HTR-8/SVneo (cell line): Measurements from ENCODE around the gene ZNF689.
"Not testable (repeated sequence)": the region's sequence is repeated elsewhere in the genome, so short reads cannot be mapped to it uniquely, and the experiment has no call there.

Source experiments
- DNase-seq: peaks from one replicate; pipeline ENCODE4 v3.0.0; 2011; ENCODE audit warnings: low spot score, mixed read lengths; ENCODE audit not compliant: insufficient read length
- FAIRE-seq: peaks from 2 replicates; lab custom pipeline; 2011; peaks lifted over from hg19 to GRCh38; lab: Jason Lieb, UNC

ZNF689 gene

DNA sequence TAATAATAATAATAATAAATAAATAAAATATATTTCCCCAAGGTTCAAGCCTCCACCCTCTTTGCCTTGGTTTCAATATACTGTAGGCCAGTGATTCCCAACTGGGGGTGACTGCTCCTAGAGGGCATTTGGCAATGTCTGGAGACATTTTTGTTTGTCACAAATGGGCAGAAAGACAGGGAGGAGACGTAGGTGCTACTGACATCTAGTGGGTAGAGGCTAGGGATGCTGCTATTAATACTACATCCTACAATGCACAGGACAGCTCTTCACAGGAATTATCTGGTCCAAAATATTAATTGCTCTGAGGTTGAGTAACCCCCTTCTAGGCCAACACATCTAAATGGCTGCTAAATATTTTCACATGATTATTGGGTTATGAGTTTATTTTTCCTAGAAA lies 27.8 kb upstream of the ZNF689 start:
- DNase-seq (no peak), FAIRE-seq (no peak)

DNA sequence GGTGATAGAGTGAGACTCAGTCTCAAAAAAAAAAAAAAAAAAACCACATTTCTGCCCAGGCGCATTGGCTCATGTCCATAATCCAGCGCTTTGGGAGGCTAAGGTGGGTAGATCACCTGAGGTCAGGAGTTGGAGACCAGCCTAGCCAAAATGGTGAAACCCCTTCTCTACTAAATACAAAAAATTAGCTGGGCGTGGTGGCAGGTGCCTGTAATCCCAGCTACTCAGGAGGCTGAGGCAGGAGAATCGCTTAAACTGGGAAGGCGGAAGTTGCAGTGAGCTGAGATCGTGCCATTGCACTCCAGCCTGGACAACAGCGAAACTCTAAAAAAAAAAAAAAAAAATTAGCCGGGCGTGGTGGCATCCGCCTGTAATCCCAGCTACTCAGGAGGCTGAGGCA lies 26.9 kb upstream of the ZNF689 start:
- not testable (repeated sequence) for FAIRE-seq

DNA sequence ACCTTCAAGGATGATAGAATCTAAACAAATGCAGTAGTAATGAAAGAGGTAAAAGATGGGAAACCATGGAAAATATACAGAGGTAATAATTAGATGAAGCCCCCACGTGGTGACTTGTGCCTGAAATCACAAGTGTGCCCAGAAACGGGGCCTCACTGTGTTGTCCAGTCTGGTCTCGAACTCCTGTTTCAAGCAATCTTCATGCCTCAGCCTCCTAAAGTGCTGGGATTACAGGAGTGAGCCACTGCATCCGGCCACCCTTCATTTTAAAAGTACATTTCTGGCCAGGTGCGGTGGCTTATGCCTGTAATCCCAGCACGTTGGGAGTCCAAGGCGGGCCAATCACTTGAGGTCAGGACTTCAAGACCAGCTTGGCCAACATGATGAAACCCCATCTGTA lies 26.4 kb upstream of the ZNF689 start:
- no peak for DNase-seq
- no peak for FAIRE-seq

More for the DNA sequence above, 26.9 kb upstream of the ZNF689 start:
- DNase-seq: not testable (repeated sequence)

DNA sequence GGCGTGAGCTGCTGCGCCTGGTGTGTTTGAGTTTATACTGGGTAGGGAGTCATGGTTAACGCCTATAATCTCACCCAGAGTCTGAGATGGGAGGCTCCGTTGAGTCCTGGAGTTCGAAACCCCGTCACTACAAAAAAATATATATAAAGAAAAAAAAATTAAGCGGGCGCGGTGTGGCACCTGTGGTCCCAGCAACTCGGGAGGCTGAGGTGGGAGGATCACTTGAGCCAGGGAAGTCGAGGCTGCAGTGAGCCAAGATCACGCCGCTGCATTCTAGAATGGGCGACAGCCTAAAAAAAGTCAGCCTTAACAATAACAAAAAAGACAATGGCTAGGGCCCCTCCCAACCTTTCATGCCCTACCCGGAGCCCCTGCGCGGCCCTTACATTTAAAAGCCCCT lies 23.3 kb upstream of the ZNF689 start:
- no peak for FAIRE-seq
- no peak for DNase-seq

DNA sequence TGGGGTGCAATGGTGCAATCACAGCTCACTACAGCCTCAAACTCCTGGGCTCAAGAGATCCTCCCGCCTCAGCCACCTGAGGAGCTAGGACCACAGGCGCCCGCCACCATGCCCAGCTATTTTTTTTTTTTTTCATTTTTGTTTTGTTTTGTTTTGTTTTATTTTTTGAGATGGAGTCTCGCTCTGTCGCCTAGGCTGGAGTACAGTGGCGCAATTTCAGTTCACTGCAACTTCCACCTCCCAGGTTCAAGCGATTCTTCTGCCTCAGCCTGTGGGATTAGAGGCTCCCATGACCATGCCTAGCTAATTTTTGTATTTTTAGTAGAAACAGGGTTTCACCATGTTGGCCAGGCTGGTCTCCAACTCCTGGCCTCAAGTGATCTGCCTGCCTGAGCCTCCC lies 22.3 kb upstream of the ZNF689 start:
- not testable (repeated sequence) for FAIRE-seq

DNA sequence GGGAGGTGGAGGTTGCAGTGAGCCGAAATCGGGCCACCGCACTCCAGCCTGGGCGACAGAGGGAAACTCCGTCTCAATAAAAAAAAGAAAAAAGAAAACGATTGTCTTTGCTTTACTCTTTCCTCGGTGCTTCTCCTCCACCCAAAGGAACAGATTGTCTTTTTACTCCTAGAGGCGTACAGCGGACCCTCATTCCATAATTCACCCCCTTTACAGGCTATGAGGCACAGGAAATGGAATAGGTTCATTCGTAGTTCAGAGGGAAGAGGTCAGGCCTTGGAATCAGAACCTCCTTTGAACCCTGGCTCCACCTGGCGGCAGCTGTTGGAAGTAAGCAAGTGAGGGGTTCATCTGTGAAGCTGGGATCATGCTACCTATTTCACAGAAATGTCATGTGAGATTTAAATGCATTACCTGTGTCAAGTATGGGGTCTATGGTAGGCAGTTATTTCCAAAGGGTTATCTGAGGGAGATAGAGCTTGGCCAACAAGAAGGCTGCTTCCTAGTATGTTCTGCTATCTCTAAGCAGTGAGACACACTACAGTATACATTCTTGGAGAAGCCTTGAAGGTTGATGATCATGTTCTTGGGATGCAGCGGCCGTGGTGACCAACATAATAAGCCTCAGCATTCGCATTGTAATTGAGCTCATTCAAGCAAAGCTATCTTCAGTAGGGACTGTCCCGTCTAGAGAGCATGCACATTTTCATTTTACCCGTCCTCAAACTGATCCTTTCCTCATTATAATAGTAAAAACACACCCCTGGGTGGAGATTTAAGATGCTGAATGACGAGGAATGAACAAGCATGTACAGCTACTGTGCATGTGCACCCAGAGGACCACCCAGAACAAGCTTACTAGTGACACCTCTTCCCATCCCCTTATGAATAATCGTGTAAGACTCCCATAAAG lies 18.7 kb upstream of the ZNF689 start:
- no peak for FAIRE-seq

More for the DNA sequence above, 22.3 kb upstream of the ZNF689 start:
- not testable (repeated sequence) for DNase-seq

DNA sequence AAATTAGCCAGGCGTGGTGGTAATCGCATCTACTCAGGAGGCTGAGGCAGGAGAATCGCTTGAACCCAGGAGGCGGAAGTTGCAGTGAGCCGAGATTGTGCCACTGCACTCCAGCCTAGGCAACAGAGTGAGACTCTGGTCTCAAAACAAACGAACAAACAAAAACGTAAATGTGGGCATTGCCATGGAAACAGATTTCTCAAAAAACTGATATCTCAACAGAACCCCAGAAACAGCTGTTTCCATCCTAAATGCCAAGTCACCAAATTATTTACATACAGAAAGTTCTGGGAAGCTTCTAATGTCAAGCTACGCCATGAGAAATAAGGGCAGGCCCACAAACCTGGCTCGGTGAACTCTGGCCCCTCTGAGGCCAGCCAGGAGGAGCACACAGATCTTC lies 16.0 kb upstream of the ZNF689 start:
- DNase-seq (no peak), FAIRE-seq (no peak)

More for the DNA sequence above, 18.7 kb upstream of the ZNF689 start:
- DNase-seq: peak; percentile 70

DNA sequence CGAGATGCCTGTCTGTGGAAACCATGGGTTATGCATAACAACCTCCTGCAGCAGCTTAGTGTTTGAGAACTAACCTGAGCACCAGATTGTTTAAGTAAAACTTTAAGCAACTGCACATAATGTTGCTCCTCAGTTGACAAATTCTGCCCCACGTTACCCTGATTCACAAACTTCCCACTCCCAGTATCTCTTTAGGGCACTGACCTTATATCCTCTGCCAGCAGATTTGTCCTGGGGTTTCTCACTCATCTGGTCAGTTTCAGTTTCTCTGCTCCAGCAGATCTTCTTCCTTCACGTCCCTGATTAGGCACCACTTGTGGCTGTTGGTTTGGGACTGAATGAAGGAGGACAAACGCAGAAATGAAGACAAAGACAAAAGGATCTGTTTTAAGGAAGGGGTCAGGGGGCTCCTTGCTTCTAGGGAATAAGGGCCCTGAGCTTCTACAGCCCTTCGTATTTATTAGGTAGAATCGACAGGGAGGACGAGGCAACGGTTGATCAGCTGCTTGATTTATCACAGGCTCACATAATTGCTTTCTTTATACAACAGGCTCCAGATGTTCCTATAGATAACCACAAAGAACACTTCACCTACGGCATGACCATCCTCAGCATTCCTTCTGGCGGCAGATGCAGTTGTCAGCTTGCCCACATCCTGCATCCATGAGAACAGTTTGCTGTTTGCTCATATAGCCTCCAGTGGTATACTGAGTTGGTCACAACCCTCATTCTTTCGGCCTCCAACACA lies 13.5 kb upstream of the ZNF689 start:
- FAIRE-seq: no peak
- no peak for DNase-seq

DNA sequence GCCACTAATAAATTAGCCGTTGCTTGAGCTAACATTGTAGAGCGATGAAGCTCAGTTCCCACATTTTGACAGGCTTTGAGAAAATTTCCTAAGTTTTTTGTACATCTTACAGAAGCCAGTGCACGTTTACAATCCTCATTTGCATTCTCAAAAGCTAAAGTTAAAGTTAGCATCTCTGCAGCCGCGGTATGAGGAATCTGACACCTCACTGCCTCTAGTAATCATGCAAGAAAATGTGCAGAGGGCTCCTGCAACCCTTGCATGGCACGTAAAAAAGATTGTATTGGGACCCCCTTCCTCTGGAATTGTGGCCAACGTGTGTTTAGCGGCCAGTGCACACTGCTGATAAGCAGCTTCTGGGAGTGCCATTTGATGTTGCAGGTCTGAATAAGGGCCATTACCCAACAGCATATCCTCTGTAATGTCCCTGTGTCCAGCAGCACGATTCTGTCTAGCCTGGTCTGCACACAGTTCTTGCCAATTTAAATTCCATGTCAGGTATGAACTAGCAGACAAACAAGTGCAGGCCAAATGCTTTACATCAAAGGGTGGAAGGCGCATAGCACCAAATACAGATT lies 12.4 kb upstream of the ZNF689 start:
- DNase-seq: no peak

DNA sequence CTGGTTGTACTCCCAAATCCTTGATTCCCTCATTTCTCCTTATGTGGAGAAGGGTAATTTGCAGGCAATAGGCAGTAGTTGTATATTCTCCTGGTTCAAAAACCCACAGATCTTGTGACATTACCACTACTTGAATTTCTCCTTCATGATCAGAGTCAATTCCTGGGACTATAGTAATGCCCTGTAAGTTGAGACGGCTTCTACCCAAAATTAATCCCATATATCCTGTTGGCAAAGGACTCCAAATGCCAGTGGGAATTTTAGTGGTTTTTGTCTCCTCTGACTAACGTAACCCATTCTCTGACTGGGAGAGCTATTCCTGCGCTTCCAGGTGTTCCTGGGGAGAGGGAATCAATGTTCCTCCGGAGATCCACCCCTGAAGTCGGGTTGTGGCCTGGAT lies 11.6 kb upstream of the ZNF689 start:
- DNase-seq (no peak), FAIRE-seq (no peak)

More for the DNA sequence above, 12.4 kb upstream of the ZNF689 start:
- no peak for FAIRE-seq

DNA sequence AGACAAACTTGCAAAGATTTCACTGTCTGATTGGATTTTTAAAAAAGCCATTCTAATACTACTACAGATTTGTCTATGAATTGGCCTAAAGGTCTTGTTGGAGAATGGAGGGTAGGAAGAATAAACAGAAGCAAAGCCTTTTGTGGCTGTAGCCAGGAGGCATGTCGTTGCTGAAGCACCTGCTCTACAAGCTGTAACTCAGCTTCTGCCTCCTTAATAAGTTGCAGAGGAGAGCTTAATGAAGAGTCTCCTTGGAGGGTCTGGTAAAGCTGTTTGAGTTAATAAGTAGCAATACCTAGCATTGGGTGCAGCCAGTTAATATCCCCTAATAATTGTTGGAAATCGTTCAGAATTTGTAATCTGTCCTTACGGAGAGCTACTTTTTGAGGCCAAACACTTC lies 10.0 kb upstream of the ZNF689 start:
- DNase-seq (no peak), FAIRE-seq (no peak)

DNA sequence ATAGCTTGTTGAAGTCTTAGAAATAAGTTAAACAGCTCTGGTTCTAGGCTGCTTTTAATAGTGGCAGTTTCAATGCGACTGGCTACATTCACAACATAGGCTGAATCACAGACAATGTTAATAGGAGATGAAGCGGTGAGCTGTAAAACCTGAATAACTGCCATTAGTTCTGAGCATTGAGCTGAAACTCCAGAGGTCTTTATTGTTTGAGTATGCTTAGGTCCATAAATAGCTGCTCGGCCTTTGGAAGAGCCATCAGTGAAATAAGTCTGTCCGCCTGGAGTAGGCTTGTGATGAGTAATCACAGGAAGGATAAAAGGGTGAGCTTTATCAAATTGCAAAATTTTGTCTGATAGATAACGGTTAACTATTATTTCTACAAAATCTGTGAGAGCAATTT lies 9.4 kb upstream of the ZNF689 start:
- FAIRE-seq: no peak
- no peak for DNase-seq

DNA sequence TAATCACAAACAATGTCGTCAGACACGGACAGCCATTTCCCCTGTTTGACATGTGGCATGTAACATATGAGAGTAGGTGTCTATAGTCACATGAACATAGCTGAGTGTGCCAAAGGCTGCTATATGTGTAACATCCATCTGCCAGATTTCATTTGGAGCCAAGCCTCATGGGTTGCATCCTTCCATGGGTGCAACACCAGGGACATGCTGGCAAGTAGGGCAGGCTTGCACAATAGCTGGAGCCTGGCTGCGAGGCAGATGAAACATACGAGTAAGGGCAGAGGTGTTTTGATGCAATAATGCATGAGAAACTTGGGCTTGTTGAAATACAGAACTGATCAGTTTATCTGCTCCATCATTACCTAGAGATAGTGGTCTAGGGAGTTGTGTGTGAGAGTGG lies 9.0 kb upstream of the ZNF689 start:
- FAIRE-seq (no peak), DNase-seq (no peak)

DNA sequence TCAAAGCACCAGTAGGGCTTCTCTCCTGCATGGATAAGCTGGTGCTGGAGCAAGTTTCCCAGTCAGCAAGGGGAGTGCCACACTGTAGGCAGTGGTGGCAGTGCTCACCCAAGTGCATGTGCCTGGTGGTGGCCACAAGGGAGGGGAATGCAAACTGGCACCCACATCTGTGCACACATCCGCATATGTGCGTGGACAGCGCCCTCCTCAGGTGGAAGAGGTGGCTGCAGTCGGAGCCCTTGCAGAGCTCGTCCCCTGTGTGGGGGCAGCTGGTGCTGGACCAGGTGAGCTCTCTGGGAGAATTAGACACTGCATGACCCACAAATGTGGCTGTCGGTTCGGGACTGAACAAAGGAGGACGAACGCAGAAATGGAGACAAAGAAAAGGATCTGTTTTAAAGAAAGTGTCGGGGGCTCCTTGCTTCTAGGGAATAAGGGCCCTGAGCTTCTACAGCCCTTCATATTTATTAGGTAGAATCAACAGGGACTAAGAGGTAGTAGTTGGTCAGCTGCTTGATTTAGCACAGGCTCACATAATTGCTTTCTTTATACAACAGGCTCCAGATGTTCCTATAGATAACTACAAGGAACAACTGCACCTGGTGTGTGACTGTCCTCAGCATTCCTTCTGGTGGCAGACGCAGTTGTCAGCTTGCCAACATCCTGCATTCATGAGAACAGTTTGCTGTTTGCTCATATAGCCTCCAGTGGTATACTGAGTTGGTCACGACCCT lies 5.3 kb upstream of the ZNF689 start:
- FAIRE-seq: no peak
- peak; percentile 61 for DNase-seq

DNA sequence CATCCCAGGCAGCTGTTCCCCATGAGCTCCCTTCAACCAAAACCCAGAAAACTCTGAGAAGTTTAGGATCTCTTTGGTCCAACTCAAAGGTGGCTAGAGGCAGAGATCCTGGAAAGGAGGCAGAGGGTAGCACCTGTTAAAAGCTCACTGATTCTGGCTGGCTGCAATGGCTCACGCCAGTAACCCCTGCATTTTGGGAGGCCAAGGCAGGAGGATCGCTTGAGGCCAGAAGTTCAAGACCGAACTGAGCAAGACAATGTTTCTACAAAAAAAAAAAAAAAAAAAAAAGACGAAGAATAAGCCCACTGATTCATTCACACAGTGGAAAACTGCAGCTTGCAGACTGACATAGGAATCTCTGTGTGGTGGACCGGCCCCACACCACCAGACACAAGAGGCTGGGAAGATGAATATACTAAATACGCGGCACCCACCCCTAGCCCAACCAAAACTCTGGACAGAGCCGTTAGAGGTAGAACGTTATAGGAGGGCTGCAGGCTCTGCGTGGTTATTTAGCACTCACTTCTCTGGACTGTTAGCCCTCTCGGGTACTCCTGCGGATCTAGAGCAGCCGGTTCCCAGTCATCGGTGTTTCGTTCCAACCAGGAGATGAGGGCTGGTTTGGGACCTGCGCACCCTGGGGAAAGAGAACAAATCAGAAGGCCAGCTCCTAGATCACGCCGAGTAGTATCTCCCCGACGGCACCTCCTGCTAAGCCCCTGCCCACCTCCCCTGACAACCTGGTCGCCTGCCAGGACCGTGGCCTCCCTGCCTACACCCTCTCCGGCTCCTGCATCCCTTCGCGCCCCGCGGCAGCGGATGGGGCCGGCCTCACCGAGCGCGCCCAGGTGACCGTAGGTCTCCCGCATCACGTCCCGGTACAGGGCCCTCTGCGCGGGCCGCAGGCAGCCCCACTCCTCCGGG lies 925 bp downstream of the ZNF689 start:
- FAIRE-seq (no peak), DNase-seq (peak; percentile 37)

DNA sequence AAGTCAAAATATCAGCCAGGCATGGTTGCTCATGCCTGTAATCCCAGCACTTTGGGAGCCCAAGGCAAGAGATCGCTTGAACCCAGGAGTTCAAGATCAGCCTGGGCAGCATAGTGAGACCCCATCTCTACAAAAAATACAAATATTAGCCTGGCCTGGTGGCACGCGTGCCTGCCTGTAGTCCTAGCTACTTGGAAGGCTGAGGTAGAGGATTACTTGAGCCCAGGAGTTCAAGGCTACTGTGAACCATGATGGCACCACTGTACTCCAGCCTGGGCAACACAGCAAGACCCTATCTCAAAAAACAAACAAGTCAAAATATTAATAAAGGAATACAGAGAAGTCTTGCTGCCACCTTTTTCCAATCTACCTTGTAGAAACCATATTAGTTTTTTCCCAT lies 4.2 kb downstream of the ZNF689 start:
- FAIRE-seq: no peak
- DNase-seq: no peak

DNA sequence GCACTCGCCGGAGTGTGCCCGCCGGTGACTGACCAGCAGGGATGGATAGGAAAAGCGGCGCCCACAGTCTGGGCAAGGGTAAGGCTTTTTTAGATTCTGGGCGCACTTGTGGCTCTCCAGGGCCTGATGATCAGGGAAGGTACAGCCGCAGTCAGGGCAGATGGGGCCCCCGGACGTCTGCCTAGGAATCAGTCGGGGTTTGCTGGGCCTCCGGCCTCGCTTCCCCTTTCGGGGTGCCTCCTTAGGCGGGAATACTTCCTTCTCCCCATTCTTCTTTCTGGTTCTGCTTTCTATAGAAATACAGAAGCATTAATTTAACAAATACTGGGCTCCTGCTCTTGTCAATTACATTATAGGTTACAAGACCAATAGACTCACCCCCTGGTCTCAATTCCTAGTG lies 5.0 kb downstream of the ZNF689 start:
- no peak for FAIRE-seq
- DNase-seq: no peak

DNA sequence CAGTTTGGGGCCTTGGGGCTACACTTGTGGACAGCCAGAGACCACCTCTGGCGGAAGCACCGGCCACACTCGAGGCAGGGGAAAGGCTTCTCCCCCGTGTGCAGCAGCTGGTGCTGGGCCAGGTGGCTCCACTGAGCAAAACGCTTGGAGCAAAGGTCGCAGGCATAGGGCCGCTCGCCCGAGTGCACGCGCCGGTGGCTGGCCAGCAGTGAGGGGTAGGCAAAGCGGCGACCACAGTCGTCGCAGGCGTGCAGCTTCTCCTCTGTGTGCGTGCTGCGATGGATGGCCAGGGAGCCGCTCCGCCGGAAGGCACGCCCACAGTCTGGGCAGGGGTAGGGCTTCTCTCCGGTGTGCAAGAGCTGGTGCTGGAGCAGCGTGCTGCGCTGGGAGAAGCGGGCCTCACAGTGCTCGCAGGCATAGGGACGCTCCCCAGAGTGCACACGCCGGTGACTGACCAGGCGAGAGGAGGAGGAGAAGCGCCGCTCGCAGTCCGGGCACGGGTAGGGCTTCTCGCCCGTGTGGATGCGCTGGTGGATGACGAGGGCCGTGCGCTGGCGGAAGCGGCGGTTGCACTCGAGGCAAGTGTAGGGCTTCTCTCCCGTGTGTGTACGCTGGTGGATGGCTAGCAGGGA lies 5.8 kb downstream of the ZNF689 start:
- DNase-seq (no peak), FAIRE-seq (no peak)

DNA sequence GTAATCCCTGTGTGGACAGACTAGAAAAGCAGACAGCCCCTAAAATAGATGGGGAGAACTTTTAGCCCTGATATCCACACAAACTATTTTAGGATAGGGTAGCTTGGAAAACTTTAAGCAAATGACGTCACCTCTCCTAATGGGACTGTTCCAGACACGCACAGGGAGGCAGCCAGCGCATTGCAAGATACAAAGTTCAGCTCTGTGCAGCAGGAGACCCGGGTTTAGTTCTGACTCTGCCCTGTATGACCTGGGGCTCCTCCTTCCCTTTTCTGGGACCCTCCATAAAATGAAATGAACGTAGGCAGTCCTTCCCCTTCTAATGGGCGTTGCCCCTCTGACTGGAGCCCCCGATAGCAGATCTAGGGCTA lies 6.3 kb downstream of the ZNF689 start:
- DNase-seq: no peak
- no peak for FAIRE-seq
